Dendritic cell treated with granulocyte-macrophage colony-stimulating factor and Interleukin-4, amounts not matched to agents 40 ng/mL and 50 ng/mL, for 4 days (primary cell): ENCODE measurements around the gene CHM.
"Not testable (repeated sequence)": the region's sequence is repeated elsewhere in the genome, so short reads cannot be mapped to it uniquely, and the experiment has no call there.

Source experiments
- H3K27ac Mint-ChIP-seq: one replicate; pipeline ENCODE4 v1.8.0; 2022; ENCODE audit warnings: mild to moderate bottlenecking, mixed read lengths
- H3K27me3 Mint-ChIP-seq: one replicate; pipeline ENCODE4 v1.8.0; 2022; ENCODE audit warnings: mild to moderate bottlenecking, mixed read lengths
- H3K36me3 Mint-ChIP-seq: one replicate; pipeline ENCODE4 v1.8.0; 2022; ENCODE audit warnings: low read depth, mixed read lengths
- H3K4me1 Mint-ChIP-seq: one replicate; pipeline ENCODE4 v1.8.0; 2022; ENCODE audit warnings: low read depth, mixed read lengths
- H3K4me3 Mint-ChIP-seq: one replicate; pipeline ENCODE4 v1.8.0; 2022; ENCODE audit warnings: mild to moderate bottlenecking, moderate library complexity, mixed read lengths
- H3K9me3 Mint-ChIP-seq: one replicate; pipeline ENCODE4 v1.8.0; 2022; ENCODE audit warnings: mixed read lengths
- intact Hi-C: fragments of 100-400 bp; cut with micrococcal nuclease; formaldehyde crosslinking; loops from one replicate; pipeline ENCODE4 v1.15.0; 2022

Gene CHM

DNA sequence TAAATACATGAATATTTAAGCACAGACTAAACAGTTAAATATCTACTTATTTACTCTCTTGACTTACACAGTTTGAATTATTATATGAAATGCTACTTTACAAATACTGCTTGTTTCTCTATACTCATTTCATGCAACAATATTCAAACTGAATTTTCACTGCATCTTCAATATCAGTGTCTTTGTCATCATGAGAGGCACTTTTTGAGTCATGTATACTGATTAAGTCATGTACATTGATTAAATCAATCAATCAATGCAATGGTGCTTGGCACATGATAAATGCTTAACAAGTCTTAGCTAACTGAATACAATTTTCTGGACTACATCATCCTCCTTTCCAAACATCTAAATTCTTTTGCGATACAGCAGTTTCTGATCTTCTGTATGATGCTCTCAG, 67.1 kb downstream of the CHM start:
- H3K36me3 Mint-ChIP-seq = peaks cover 32% of the 10 kb centered on the region
- intact Hi-C loops = no loop called here
- H3K4me3 Mint-ChIP-seq = no peak overlapping the region

DNA sequence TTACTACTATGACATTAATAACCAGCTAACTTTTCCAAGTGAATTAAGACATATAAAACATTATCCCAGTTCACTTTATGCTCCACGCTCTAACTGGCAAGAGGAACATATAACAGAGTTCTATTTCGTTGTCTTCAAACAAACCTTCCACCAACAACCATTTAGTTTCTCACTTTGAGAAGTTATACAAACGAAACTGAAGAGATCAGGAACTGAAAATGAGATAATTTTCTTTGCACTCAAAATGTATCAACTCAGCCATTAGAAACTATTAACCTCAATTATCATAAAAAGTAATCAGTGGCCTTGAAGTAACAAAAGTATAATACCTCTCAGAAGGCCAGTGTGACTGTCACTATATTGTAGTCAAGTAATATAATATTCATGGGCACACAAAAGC, 70.1 kb downstream of the CHM start:
- no peaks in the 10 kb centered on the region for H3K27me3 Mint-ChIP-seq
- H3K4me3 Mint-ChIP-seq = no peak overlapping the region
- intact Hi-C loops = no loop called here
- no peak overlapping the region for H3K27ac Mint-ChIP-seq
- H3K4me1 Mint-ChIP-seq = peaks cover 5% of the 10 kb centered on the region
- no peaks in the 10 kb centered on the region for H3K9me3 Mint-ChIP-seq
- H3K36me3 Mint-ChIP-seq = peaks cover 44% of the 10 kb centered on the region

More for the DNA sequence above, 67.1 kb downstream of the CHM start:
- Mint-ChIP-seq H3K27me3 (no peaks in the 10 kb centered on the region), H3K4me1 (peaks cover 5% of the 10 kb centered on the region), H3K9me3 (no peaks in the 10 kb centered on the region), H3K27ac (no peak overlapping the region)

DNA sequence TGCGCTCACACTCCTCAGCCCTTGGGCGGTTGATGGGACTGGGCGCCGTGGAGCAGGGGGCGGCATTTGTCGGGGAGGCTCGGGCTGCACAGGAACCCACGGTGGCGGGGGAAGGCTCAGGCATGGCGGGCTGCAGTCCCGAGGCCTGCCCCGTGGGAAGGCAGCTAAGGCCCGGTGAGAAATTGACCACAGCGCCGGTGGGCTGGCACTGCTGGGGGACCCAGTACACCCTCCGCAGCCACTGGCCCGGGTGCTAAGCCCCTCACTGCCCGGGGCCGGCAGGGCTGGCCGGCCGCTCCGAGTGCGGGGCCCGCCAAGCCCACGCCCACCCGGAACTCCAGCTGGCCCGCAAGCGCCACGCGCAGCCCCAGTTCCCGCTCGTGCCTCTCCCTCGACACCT, 75.0 kb downstream of the CHM start:
- H3K27me3 Mint-ChIP-seq, H3K9me3 Mint-ChIP-seq, H3K4me1 Mint-ChIP-seq, intact Hi-C loops, H3K4me3 Mint-ChIP-seq, H3K27ac Mint-ChIP-seq: not testable (repeated sequence)
- H3K36me3 Mint-ChIP-seq = peaks cover 47% of the 10 kb centered on the region

DNA sequence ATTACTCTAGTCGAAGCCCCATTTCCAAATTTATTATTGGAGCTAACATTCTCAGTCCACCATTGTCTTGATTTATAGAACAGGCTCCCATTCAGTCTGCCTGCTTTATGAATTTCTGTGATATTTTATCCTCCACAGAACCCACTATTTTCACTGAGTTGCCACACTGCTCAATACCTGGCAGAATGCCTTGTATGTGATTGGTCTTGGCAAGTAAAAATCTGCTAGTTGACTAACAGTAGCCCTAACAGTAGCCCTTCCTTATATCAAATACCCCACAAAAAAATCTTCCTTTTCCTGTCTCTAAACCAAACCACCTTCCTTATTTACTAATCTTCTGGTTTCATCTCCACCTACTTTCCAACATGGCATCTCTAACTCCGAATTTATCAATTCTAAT, 82.6 kb downstream of the CHM start:
- H3K36me3 Mint-ChIP-seq = peaks cover 6% of the 10 kb centered on the region
- intact Hi-C loops = no loop called here
- no peaks in the 10 kb centered on the region for H3K27me3 Mint-ChIP-seq
- no peak overlapping the region for H3K27ac Mint-ChIP-seq
- H3K4me3 Mint-ChIP-seq = no peak overlapping the region
- no peaks in the 10 kb centered on the region for H3K4me1 Mint-ChIP-seq
- H3K9me3 Mint-ChIP-seq = no peaks in the 10 kb centered on the region

GRCh38 chrX:85963736-85964135, 83.6 kb downstream of the CHM start:
- Mint-ChIP-seq H3K27ac (no peak overlapping the region), H3K27me3 (no peaks in the 10 kb centered on the region), H3K9me3 (no peaks in the 10 kb centered on the region), H3K4me1 (no peaks in the 10 kb centered on the region), H3K4me3 (no peak overlapping the region), H3K36me3 (peaks cover 6% of the 10 kb centered on the region)
- intact Hi-C loops = no loop called here

DNA sequence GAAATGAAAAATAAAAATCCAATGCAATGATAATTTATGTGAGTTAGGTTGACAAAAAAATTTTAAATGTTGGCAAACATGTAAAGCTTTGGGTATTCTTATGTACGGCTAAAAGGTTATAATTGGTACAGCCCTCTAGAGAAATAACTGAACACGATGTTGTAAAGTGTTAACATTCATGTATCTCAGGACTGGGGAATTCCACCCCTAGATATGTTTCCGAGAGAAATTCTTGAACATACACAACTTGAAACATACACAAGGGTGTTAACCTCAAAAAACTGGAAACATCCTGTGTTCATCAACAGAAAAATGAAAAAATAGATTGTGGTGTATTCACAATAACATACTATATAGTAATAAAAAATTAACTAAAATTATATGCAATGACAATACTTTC, 91.8 kb downstream of the CHM start:
- H3K4me1 Mint-ChIP-seq = no peaks in the 10 kb centered on the region
- peaks cover 20% of the 10 kb centered on the region for H3K9me3 Mint-ChIP-seq
- intact Hi-C loops = no loop called here
- H3K4me3 Mint-ChIP-seq = no peak overlapping the region
- no peak overlapping the region for H3K27ac Mint-ChIP-seq
- no peaks in the 10 kb centered on the region for H3K27me3 Mint-ChIP-seq
- H3K36me3 Mint-ChIP-seq = peaks cover 49% of the 10 kb centered on the region

- H3K27ac Mint-ChIP-seq, intact Hi-C loops, H3K4me3 Mint-ChIP-seq, H3K27me3 Mint-ChIP-seq, H3K4me1 Mint-ChIP-seq: not testable (repeated sequence)
- H3K9me3 Mint-ChIP-seq = peaks cover 27% of the 10 kb centered on the region
- peaks cover 36% of the 10 kb centered on the region for H3K36me3 Mint-ChIP-seq
These were observed 102.6 kb downstream of the CHM start for GRCh38 chrX:85944751-85945150.

DNA sequence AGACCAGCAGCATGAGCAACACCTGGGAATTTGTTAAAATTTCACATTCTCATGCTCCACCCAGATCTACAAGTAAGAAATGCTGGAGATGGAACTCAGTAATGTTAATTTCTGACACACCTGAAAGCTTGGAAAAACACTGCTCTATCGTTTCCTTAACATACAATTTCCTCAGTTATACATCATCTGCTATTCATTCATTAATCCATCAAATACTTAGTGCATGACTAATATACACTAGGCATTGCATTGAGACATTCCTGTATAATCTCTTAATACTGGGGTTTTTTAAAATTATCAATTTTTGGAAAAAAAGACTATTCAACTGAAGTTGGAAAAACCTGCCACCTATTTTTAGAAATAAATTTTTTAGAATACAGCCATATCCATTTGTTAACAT, 106.1 kb downstream of the CHM start:
- Mint-ChIP-seq H3K36me3 (peaks cover 23% of the 10 kb centered on the region), H3K4me3 (no peak overlapping the region), H3K27ac (no peak overlapping the region), H3K27me3 (no peaks in the 10 kb centered on the region), H3K4me1 (peaks cover 7% of the 10 kb centered on the region), H3K9me3 (peaks cover 18% of the 10 kb centered on the region)
- intact Hi-C loops = no loop called here

DNA sequence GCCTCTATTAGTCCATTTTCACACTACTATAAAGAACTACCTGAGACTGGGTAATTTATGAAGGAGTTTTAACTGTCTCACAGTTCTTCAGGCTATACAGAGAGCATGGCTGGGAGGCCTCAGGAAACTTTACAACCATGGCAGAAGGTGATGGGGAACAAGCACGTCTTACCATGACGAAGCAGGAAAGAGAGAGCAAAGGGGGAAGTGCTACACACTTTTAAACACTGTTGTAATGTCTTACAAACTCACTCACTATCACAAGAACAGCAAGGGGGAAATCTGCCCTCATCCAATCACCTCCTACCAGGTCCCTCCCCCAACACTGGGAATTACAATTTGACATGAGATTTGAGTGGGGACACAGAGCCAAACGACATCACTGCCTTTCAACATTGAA, 107.4 kb downstream of the CHM start:
- H3K9me3 Mint-ChIP-seq, H3K4me3 Mint-ChIP-seq, H3K4me1 Mint-ChIP-seq, H3K27ac Mint-ChIP-seq, H3K27me3 Mint-ChIP-seq, intact Hi-C loops: not testable (repeated sequence)
- peaks cover 11% of the 10 kb centered on the region for H3K36me3 Mint-ChIP-seq

GRCh38 chrX:85934399-85934798, 113.0 kb downstream of the CHM start:
- H3K4me1 Mint-ChIP-seq, H3K9me3 Mint-ChIP-seq, H3K4me3 Mint-ChIP-seq, intact Hi-C loops, H3K27ac Mint-ChIP-seq, H3K36me3 Mint-ChIP-seq, H3K27me3 Mint-ChIP-seq: not testable (repeated sequence)

DNA sequence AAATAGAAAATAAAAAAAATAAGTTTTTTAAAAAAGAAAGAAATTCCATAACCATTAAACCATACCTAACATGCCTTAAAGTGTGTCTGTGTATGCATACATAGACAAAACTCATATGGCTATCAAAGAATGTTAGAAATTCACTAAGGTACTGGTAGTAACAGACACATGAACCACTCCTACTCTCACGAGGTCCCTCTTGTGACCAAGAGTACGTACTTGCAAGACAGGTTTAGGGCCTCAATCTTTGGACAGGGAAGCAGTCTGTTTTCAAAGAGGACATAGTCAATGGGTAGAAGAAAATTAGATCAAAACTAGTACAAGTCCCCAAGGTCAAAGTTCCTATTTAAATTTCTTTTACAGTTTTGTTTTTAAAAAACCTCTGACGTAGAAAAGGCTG, 117.3 kb downstream of the CHM start:
- H3K4me3 Mint-ChIP-seq = no peak overlapping the region
- intact Hi-C loops = no loop called here
- H3K4me1 Mint-ChIP-seq = no peaks in the 10 kb centered on the region
- no peak overlapping the region for H3K27ac Mint-ChIP-seq
- H3K9me3 Mint-ChIP-seq = no peaks in the 10 kb centered on the region
- H3K27me3 Mint-ChIP-seq = no peaks in the 10 kb centered on the region
- peaks cover 8% of the 10 kb centered on the region for H3K36me3 Mint-ChIP-seq

GRCh38 chrX:85928606-85929005, 118.8 kb downstream of the CHM start:
- no peaks in the 10 kb centered on the region for H3K27me3 Mint-ChIP-seq
- peaks cover 5% of the 10 kb centered on the region for H3K4me1 Mint-ChIP-seq
- intact Hi-C loops = no loop called here
- no peaks in the 10 kb centered on the region for H3K9me3 Mint-ChIP-seq
- H3K27ac Mint-ChIP-seq = no peak overlapping the region
- no peaks in the 10 kb centered on the region for H3K36me3 Mint-ChIP-seq
- H3K4me3 Mint-ChIP-seq = no peak overlapping the region

DNA sequence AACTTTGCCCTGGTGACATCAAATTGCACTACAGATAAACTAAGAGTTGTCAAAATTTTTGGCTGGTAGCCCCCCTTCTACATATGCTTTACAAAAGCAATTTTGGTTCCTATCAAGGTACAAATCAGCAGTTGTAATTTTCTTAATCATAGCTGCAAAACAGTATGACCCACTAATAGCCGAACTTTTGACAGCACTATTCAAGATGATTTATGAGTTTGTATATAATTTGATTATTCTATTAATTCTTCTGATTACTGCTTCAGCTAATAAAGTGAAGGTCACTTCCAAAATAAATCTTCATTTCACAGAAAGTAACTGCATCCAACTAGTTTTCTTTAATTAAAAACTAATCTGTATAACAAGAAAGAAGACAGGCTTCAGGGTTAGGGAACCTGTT, 119.6 kb downstream of the CHM start:
- intact Hi-C loops = no loop called here
- Mint-ChIP-seq H3K27ac (no peak overlapping the region), H3K36me3 (no peaks in the 10 kb centered on the region), H3K27me3 (no peaks in the 10 kb centered on the region), H3K4me3 (no peak overlapping the region), H3K9me3 (no peaks in the 10 kb centered on the region), H3K4me1 (peaks cover 10% of the 10 kb centered on the region)

- intact Hi-C loops = no loop called here
- peaks cover 10% of the 10 kb centered on the region for H3K4me1 Mint-ChIP-seq
- H3K9me3 Mint-ChIP-seq = no peaks in the 10 kb centered on the region
- H3K27ac Mint-ChIP-seq = no peak overlapping the region
- H3K4me3 Mint-ChIP-seq = no peak overlapping the region
- no peaks in the 10 kb centered on the region for H3K27me3 Mint-ChIP-seq
- no peaks in the 10 kb centered on the region for H3K36me3 Mint-ChIP-seq
These were observed 124.5 kb downstream of the CHM start for GRCh38 chrX:85922821-85923220.

- H3K4me3 Mint-ChIP-seq, intact Hi-C loops: not testable (repeated sequence)
These were observed 130.6 kb downstream of the CHM start for GRCh38 chrX:85916656-85917280.

More at GRCh38 chrX:85916656-85917280, 130.6 kb downstream of the CHM start:
- H3K4me1 Mint-ChIP-seq, H3K27ac Mint-ChIP-seq, H3K27me3 Mint-ChIP-seq, H3K9me3 Mint-ChIP-seq: not testable (repeated sequence)
- H3K36me3 Mint-ChIP-seq = peaks cover 15% of the 10 kb centered on the region
